Endothelial cell of umbilical vein (primary cell): ENCODE measurements around the gene GALNT9. TPM values are rescaled to one million over a fixed set of nuclear protein-coding genes. Genes with fewer than 3 reads are reported as not detected.

Experiments
- BruUV-seq: library from RNA; stranded (reverse); fragments of 400-500 nt; replicated peaks from 2 replicates; lab custom pipeline; 2021; lab: Mats Ljungman, UMichigan
- CTCF ChIA-PET: fragments of 300-600, 350-600 bp; sonication (Branson Sonifier 250); formaldehyde crosslinking; loops from one replicate; lab custom pipeline; 2021; ENCODE audit warnings: antibody characterized with exemption, inconsistent platforms; lab: Charles Lee
- POLR2A ChIA-PET: fragments of 300-600, 350-600 bp; sonication (Branson Sonifier 250); formaldehyde crosslinking; loops from one replicate; lab custom pipeline; 2021; ENCODE audit warnings: antibody characterized with exemption, inconsistent platforms; lab: Charles Lee
- DNase-seq: peaks from one replicate; pipeline ENCODE4 v3.0.0-alpha.2; 2011; ENCODE audit warnings: low read depth, low spot score
- FAIRE-seq: peaks from 2 replicates; lab custom pipeline; 2011; peaks lifted over from hg19 to GRCh38; lab: Jason Lieb, UNC
- H2AFZ ChIP-seq: 2 replicates; pipeline ENCODE4 v1.6.0; 2012; ENCODE audit warnings: low read depth, low read length, control low read depth, inconsistent platforms
- H3K27ac ChIP-seq: 2 replicates; pipeline ENCODE4 v1.5.1; 2011; ENCODE audit warnings: low read depth, mild to moderate bottlenecking, control low read depth, low read length, moderate library complexity; ENCODE audit not compliant: insufficient read depth
- H3K27me3 ChIP-seq, 2 experiments: 2 replicates each; pipeline versions ENCODE4 v1.6.0 to v1.6.1; 2011; ENCODE audit warnings: low read length in 2 of 2, mixed read lengths in 1 of 2; ENCODE audit not compliant: control insufficient read depth in 2 of 2, insufficient read depth in 2 of 2
- H3K36me3 ChIP-seq, 2 experiments: 2 replicates in 1 of 2; 3 replicates in 1 of 2; pipeline ENCODE4 v1.5.1; 2011; ENCODE audit warnings: low read length in 2 of 2, mild to moderate bottlenecking in 1 of 2, moderate library complexity in 1 of 2; ENCODE audit not compliant: control insufficient read depth in 2 of 2, insufficient read depth in 2 of 2; ENCODE audit errors: extremely low read depth in 1 of 2
- H3K4me1 ChIP-seq: 3 replicates; pipeline ENCODE4 v1.5.1; 2011; ENCODE audit warnings: mild to moderate bottlenecking, low read length; ENCODE audit not compliant: control insufficient read depth, insufficient read depth; ENCODE audit errors: extremely low read depth
- H3K4me2 ChIP-seq: 2 replicates; pipeline ENCODE4 v1.6.1; 2011; ENCODE audit warnings: low read length, control low read depth, mixed read lengths; ENCODE audit not compliant: insufficient read depth
- H3K4me3 ChIP-seq, 3 experiments: fragments of 200-600 bp in 1 of 3; sonication (generic), shearing (Covaris generic) in 1 of 3; replicated peaks in 1 of 3; 2 replicates each; pipeline ENCODE4 v1.5.1; 2011 to 2016; ENCODE audit warnings: control low read depth in 3 of 3, low read length in 3 of 3, mild to moderate bottlenecking in 2 of 3, inconsistent platforms in 1 of 3, low read depth in 1 of 3, moderate library complexity in 1 of 3; ENCODE audit not compliant: insufficient read depth in 1 of 3
- H3K79me2 ChIP-seq: 2 replicates; pipeline ENCODE4 v1.6.0; 2012; ENCODE audit warnings: low read length, inconsistent platforms; ENCODE audit not compliant: control insufficient read depth, insufficient read depth
- H3K9ac ChIP-seq: replicated peaks from 2 replicates; pipeline ENCODE3; 2011; ENCODE audit warnings: low read length, control low read depth; ENCODE audit not compliant: insufficient read depth; ENCODE audit errors: extremely low read depth
- H3K9me1 ChIP-seq: replicated peaks from 3 replicates; pipeline ENCODE4 v1.6.0; 2011; ENCODE audit warnings: mild to moderate bottlenecking, low read length; ENCODE audit not compliant: control insufficient read depth, insufficient read depth; ENCODE audit errors: extremely low read depth
- H3K9me3 ChIP-seq: replicated peaks from 2 replicates; pipeline ENCODE4 v1.5.1; 2012; ENCODE audit warnings: low read length, inconsistent platforms; ENCODE audit not compliant: control insufficient read depth, insufficient read depth
- H4K20me1 ChIP-seq: replicated peaks from 2 replicates; pipeline ENCODE3; 2011; ENCODE audit warnings: mild to moderate bottlenecking, low read length; ENCODE audit not compliant: control insufficient read depth, insufficient read depth; ENCODE audit errors: extremely low read depth
- CTCF ChIP-seq, 2 donors: IDR thresholded peaks; 1 replicate in 1 of 2; 2 replicates in 1 of 2; pipeline ENCODE4 v1.5.1; 2011; ENCODE audit warnings: low read length in 2 of 2, mild to moderate bottlenecking in 2 of 2, moderate library complexity in 2 of 2, control low read depth in 1 of 2, inconsistent platforms in 1 of 2, low read depth in 1 of 2; ENCODE audit not compliant: insufficient read depth in 1 of 2; ENCODE audit errors: extremely low read depth in 1 of 2
- EZH2 ChIP-seq: IDR thresholded peaks from 2 replicates; pipeline ENCODE4 v1.6.1; 2012; ENCODE audit warnings: borderline replicate concordance, low read depth, mild to moderate bottlenecking, moderate library complexity, low read length, inconsistent platforms; ENCODE audit not compliant: severe bottlenecking
- GATA2 ChIP-seq: IDR thresholded peaks from 2 replicates; pipeline ENCODE4 v1.7.0; 2011; ENCODE audit warnings: low read depth, mild to moderate bottlenecking, moderate library complexity, mixed read lengths, low read length; ENCODE audit not compliant: insufficient read length, insufficient read depth
- JUN ChIP-seq: IDR thresholded peaks from 2 replicates; pipeline ENCODE4 v1.6.1; 2011; ENCODE audit warnings: borderline replicate concordance, low read depth; ENCODE audit not compliant: insufficient read length, insufficient read depth
- MAX ChIP-seq: IDR thresholded peaks from 2 replicates; pipeline ENCODE4 v1.6.1; 2011; ENCODE audit not compliant: insufficient read depth, insufficient read length
- MYC ChIP-seq: IDR thresholded peaks from one replicate; pipeline ENCODE4 v1.6.1; 2011; ENCODE audit warnings: mild to moderate bottlenecking, low read depth, low read length
- dilution Hi-C: fragments of 300-500 bp; cut with MboI; formaldehyde crosslinking; loops from one replicate; pipeline ENCODE4 v1.15.0; 2019; ENCODE audit warnings: low sequenced_read_pairs; ENCODE audit not compliant: extremely low pct_ligation_motif_present
- intact Hi-C: fragments of 100-400 bp; cut with micrococcal nuclease; formaldehyde crosslinking; loops from one replicate; pipeline ENCODE4 v1.10.0; 2022
- polyA plus RNA-seq, 4 experiments: library from polyadenylated mRNA; depleted of rRNA in 3 of 4; stranded (reverse) in 3 of 4; unstranded in 1 of 4; fragments of >200 nt; gene quantifications; 2 replicates each; pipeline versions ENCODE4 v1.2.1 to v1.2.3, GENCODE V29; 2011 to 2012; ENCODE audit warnings: missing spikeins in 1 of 4
- total RNA-seq: library from RNA; stranded (reverse); gene quantifications from 2 replicates; pipeline ENCODE4 v1.2.3, GENCODE V29; 2021

GALNT9 gene
- total and polyA plus RNA-seq, 2 donors (not counting 3 experiments of a cell fraction or from before 2014, with no cell fraction given): 0.14 to 0.73 TPM

- H3K79me2 ChIP-seq: no peaks in the 10 kb centered on the region
- dilution Hi-C loops: no loop called here
- H3K27ac ChIP-seq: no peak overlapping the region
- H3K9ac ChIP-seq: no peak overlapping the region
- ChIA-PET POLR2A (no interaction called here), CTCF (no interaction called here)
- no peaks in the 10 kb centered on the region for H3K9me1 ChIP-seq
- no peak overlapping the region for H3K4me2 ChIP-seq
- no peak for FAIRE-seq
- no peak overlapping the region for H2AFZ ChIP-seq
- BruUV-seq: no TSS peak
- intact Hi-C loops: no loop called here
- DNase-seq: no peak
- no peak overlapping the region for H3K4me3 ChIP-seq
- no peaks in the 10 kb centered on the region for H3K4me1 ChIP-seq
- H3K27me3 ChIP-seq: peaks cover 0 to 5% of the 10 kb centered on the region in 2 experiments
- H3K9me3 ChIP-seq: no peaks in the 10 kb centered on the region
- no peak for TF ChIP-seq MYC
- TF ChIP-seq EZH2: no peak
- no peak for TF ChIP-seq MAX
- no peak for TF ChIP-seq CTCF (IDR thresholded peaks at IDR 0.05; ENCODE audit: extremely low read depth in 1 of 2, insufficient read depth in 1 of 2, low read depth in 1 of 2, low read length in 2 of 2)
- no peak for TF ChIP-seq GATA2
- TF ChIP-seq JUN: no peak
- H4K20me1 ChIP-seq: no peaks in the 10 kb centered on the region
- no peaks in the 10 kb centered on the region for H3K36me3 ChIP-seq
Observed at GRCh38 chr12:132181570-132182200, 147.7 kb downstream of the GALNT9 start.
